HG02981 (cell line): ENCODE measurements around the gene PPP2R1B.

Experiments used
- ATAC-seq: cut with Tn5 transposase; IDR thresholded peaks from one replicate; pipeline ENCODE4 v1.9.1; 2021; ENCODE audit warnings: mild to moderate bottlenecking, moderate library complexity; ENCODE audit not compliant: unreplicated experiment

PPP2R1B gene

GRCh38 chr11:111698852-111699559, 67.2 kb downstream of the PPP2R1B start:
- no peak for ATAC-seq

GRCh38 chr11:111697933-111698371, 68.2 kb downstream of the PPP2R1B start:
- no peak for ATAC-seq

- ATAC-seq: no peak
These were observed 69.6 kb downstream of the PPP2R1B start for GRCh38 chr11:111696556-111696955.

GRCh38 chr11:111694851-111695250, 71.3 kb downstream of the PPP2R1B start:
- no peak for ATAC-seq

GRCh38 chr11:111693224-111693937, 72.8 kb downstream of the PPP2R1B start:
- no peak for ATAC-seq

GRCh38 chr11:111691741-111692140, 74.4 kb downstream of the PPP2R1B start:
- ATAC-seq: no peak

- ATAC-seq: no peak
These were observed 75.0 kb downstream of the PPP2R1B start for GRCh38 chr11:111691176-111691575.

- ATAC-seq: no peak
These were observed 78.2 kb downstream of the PPP2R1B start for GRCh38 chr11:111688013-111688412.

GRCh38 chr11:111684251-111684650, 81.9 kb downstream of the PPP2R1B start:
- ATAC-seq: no peak

GRCh38 chr11:111683806-111684205, 82.4 kb downstream of the PPP2R1B start:
- ATAC-seq: no peak

GRCh38 chr11:111680486-111681175, 85.6 kb downstream of the PPP2R1B start:
- ATAC-seq: no peak
